Measurements from ENCODE around the gene NHSL1.

DNA sequence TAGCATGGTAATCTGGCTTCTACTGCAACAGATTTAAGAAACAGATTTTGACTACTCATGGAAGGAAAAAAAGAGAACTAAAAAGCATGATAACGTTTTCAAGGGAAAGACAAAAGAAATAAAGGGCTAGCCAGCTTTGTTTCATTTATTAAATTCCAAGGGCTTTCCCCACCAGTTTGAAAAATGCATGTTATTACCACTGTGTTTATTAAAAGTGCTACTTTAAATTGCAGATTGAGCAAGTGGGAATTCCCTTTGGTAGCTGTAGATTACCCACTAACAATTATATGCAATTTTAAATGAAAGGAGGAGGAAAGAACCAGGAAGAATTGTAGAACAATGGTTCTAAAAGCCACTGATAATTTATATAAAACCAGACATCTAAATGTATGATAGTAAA, 40.6 kb upstream of the NHSL1 start:
- TF ChIP-seq YY1 (tag by site-specific recombination; IDR thresholded peaks at IDR 0.05) = no peak
- no peak for TF ChIP-seq ZNF561 (tag by site-specific recombination; IDR thresholded peaks at IDR 0.05; ENCODE audit: borderline replicate concordance)
- TF ChIP-seq, protein P1, sequence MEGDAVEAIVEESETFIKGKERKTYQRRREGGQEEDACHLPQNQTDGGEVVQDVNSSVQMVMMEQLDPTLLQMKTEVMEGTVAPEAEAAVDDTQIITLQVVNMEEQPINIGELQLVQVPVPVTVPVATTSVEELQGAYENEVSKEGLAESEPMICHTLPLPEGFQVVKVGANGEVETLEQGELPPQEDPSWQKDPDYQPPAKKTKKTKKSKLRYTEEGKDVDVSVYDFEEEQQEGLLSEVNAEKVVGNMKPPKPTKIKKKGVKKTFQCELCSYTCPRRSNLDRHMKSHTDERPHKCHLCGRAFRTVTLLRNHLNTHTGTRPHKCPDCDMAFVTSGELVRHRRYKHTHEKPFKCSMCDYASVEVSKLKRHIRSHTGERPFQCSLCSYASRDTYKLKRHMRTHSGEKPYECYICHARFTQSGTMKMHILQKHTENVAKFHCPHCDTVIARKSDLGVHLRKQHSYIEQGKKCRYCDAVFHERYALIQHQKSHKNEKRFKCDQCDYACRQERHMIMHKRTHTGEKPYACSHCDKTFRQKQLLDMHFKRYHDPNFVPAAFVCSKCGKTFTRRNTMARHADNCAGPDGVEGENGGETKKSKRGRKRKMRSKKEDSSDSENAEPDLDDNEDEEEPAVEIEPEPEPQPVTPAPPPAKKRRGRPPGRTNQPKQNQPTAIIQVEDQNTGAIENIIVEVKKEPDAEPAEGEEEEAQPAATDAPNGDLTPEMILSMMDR (tag by site-specific recombination; IDR thresholded peaks at IDR 0.05) = no peak
- TF ChIP-seq, protein P2, sequence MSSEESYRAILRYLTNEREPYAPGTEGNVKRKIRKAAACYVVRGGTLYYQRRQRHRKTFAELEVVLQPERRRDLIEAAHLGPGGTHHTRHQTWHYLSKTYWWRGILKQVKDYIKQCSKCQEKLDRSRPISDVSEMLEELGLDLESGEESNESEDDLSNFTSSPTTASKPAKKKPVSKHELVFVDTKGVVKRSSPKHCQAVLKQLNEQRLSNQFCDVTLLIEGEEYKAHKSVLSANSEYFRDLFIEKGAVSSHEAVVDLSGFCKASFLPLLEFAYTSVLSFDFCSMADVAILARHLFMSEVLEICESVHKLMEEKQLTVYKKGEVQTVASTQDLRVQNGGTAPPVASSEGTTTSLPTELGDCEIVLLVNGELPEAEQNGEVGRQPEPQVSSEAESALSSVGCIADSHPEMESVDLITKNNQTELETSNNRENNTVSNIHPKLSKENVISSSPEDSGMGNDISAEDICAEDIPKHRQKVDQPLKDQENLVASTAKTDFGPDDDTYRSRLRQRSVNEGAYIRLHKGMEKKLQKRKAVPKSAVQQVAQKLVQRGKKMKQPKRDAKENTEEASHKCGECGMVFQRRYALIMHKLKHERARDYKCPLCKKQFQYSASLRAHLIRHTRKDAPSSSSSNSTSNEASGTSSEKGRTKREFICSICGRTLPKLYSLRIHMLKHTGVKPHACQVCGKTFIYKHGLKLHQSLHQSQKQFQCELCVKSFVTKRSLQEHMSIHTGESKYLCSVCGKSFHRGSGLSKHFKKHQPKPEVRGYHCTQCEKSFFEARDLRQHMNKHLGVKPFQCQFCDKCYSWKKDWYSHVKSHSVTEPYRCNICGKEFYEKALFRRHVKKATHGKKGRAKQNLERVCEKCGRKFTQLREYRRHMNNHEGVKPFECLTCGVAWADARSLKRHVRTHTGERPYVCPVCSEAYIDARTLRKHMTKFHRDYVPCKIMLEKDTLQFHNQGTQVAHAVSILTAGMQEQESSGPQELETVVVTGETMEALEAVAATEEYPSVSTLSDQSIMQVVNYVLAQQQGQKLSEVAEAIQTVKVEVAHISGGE (tag by site-specific recombination; conservative IDR thresholded peaks at IDR 0.05; ENCODE audit: low read depth) = no peak
- no peak for TF ChIP-seq ZNF701 (tag by site-specific recombination; IDR thresholded peaks at IDR 0.05)
- no peak for TF ChIP-seq RBAK (tag by site-specific recombination; IDR thresholded peaks at IDR 0.05)
- no peak for TF ChIP-seq GFI1B (tag by site-specific recombination; IDR thresholded peaks at IDR 0.05)
- no peak for TF ChIP-seq ZNF274 (IDR thresholded peaks at IDR 0.05; ENCODE audit: low read length)
- TF ChIP-seq ZNF274 (tag by site-specific recombination; IDR thresholded peaks at IDR 0.05; ENCODE audit: borderline replicate concordance) = no peak
- TF ChIP-seq, protein P3, sequence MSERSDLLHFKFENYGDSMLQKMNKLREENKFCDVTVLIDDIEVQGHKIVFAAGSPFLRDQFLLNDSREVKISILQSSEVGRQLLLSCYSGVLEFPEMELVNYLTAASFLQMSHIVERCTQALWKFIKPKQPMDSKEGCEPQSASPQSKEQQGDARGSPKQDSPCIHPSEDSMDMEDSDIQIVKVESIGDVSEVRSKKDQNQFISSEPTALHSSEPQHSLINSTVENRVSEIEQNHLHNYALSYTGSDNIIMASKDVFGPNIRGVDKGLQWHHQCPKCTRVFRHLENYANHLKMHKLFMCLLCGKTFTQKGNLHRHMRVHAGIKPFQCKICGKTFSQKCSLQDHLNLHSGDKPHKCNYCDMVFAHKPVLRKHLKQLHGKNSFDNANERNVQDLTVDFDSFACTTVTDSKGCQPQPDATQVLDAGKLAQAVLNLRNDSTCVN (tag by site-specific recombination; optimal IDR thresholded peaks at IDR 0.05) = no peak
